Measurements from ENCODE around the gene SLC12A5. TPM values are rescaled to one million over a fixed set of nuclear protein-coding genes. Genes with fewer than 3 reads are reported as not detected.

Gene SLC12A5
- total RNA-seq, 4 donors from 2014 or later = not detected

GRCh38 chr20:46100988-46101387 is 72.0 kb downstream of the SLC12A5 start:
- no peaks in the 10 kb centered on the region for H3K36me3 ChIP-seq
- no peak overlapping the region for H3K27ac ChIP-seq
- no peaks in the 10 kb centered on the region for H3K9me3 ChIP-seq
- H3K4me1 ChIP-seq = no peaks in the 10 kb centered on the region
- TF ChIP-seq CTCF (IDR thresholded peaks at IDR 0.05) (no peak), POLR2A (IDR thresholded peaks at IDR 0.05) (no peak)
- H3K27me3 ChIP-seq = no peaks in the 10 kb centered on the region
- no peak for DNase-seq
- H3K4me3 ChIP-seq = no peak overlapping the region

- H3K4me1 ChIP-seq = no peaks in the 10 kb centered on the region
- no peak for TF ChIP-seq POLR2A (IDR thresholded peaks at IDR 0.05)
- no peak for TF ChIP-seq CTCF (IDR thresholded peaks at IDR 0.05)
- DNase-seq = no peak
- H3K36me3 ChIP-seq = no peaks in the 10 kb centered on the region
- H3K4me3 ChIP-seq = no peak overlapping the region
- no peak overlapping the region for H3K27ac ChIP-seq
- H3K27me3 ChIP-seq = no peaks in the 10 kb centered on the region
- H3K9me3 ChIP-seq = no peaks in the 10 kb centered on the region
Observed at GRCh38 chr20:46101957-46102356, 72.9 kb downstream of the SLC12A5 start.

GRCh38 chr20:46102940-46103339 is 73.9 kb downstream of the SLC12A5 start:
- H3K27me3 ChIP-seq = no peaks in the 10 kb centered on the region
- TF ChIP-seq CTCF (IDR thresholded peaks at IDR 0.05) = no peak
- no peak for TF ChIP-seq POLR2A (IDR thresholded peaks at IDR 0.05)

GRCh38 chr20:46104262-46104661 is 75.2 kb downstream of the SLC12A5 start:
- no peaks in the 10 kb centered on the region for H3K9me3 ChIP-seq
- no peak for DNase-seq
- H3K36me3 ChIP-seq = no peaks in the 10 kb centered on the region
- peaks cover 0 to 5% (median 0%) of the 10 kb centered on the region in 4 donors for H3K4me1 ChIP-seq
- no peak overlapping the region for H3K27ac ChIP-seq
- no peaks in the 10 kb centered on the region for H3K27me3 ChIP-seq
- no peak for TF ChIP-seq CTCF (IDR thresholded peaks at IDR 0.05)
- TF ChIP-seq POLR2A (IDR thresholded peaks at IDR 0.05) = no peak
- no peak overlapping the region for H3K4me3 ChIP-seq

More at GRCh38 chr20:46102940-46103339, 73.9 kb downstream of the SLC12A5 start:
- Histone ChIP-seq H3K9me3 (no peaks in the 10 kb centered on the region), H3K4me1 (no peaks in the 10 kb centered on the region), H3K4me3 (no peak overlapping the region), H3K36me3 (no peaks in the 10 kb centered on the region), H3K27ac (no peak overlapping the region)
- no peak for DNase-seq

GRCh38 chr20:46107061-46107460 is 78.0 kb downstream of the SLC12A5 start:
- Histone ChIP-seq H3K4me3 (no peak overlapping the region), H3K27ac (no peak overlapping the region), H3K4me1 (peaks cover 0 to 9% (median 0%) of the 10 kb centered on the region in 4 donors), H3K36me3 (no peaks in the 10 kb centered on the region), H3K9me3 (no peaks in the 10 kb centered on the region), H3K27me3 (no peaks in the 10 kb centered on the region)
- no peak for DNase-seq
- TF ChIP-seq POLR2A (IDR thresholded peaks at IDR 0.05) (no peak), CTCF (IDR thresholded peaks at IDR 0.05) (no peak)

- peaks cover 0 to 9% (median 0%) of the 10 kb centered on the region in 4 donors for H3K4me1 ChIP-seq
- no peak overlapping the region for H3K4me3 ChIP-seq
- H3K36me3 ChIP-seq = no peaks in the 10 kb centered on the region
- TF ChIP-seq CTCF (IDR thresholded peaks at IDR 0.05) = no peak
- TF ChIP-seq POLR2A (IDR thresholded peaks at IDR 0.05) = no peak
- no peaks in the 10 kb centered on the region for H3K9me3 ChIP-seq
- no peaks in the 10 kb centered on the region for H3K27me3 ChIP-seq
- DNase-seq = peak in 1 of 3 donors; percentile 46
- peak overlapping the region in 2 of 4 donors; percentile 50 to 67 for H3K27ac ChIP-seq
Observed at GRCh38 chr20:46108435-46108841, 79.4 kb downstream of the SLC12A5 start.

Measured in Peyer's patch (tissue), 4 donors.